ENCODE measurements around the gene LIPI. TPM values are rescaled to one million over a fixed set of nuclear protein-coding genes. Genes with fewer than 3 reads are reported as not detected.

Gene LIPI
- total RNA-seq, 4 donors from 2014 or later = not detected

Small RNAs within 50 kb of the gene (small RNA-seq; reads per million reads assigned to genes)
- gene RF01518 = 0 reads per million in 3 donors
- gene RNA5SP488 = 0 reads per million in 3 donors

Other genes with a start within 250 kb of the LIPI start
- 1 to 10 TPM in 1 of 4 donors, under 1 TPM in 3; 0.29 to 1.6 (median 0.62) TPM for gene RBM11, start 5.2 kb upstream of the LIPI start, total RNA-seq
- gene HSPA13, start 172.2 kb upstream of the LIPI start, total RNA-seq = 10 to 100 TPM; 14.4 to 18.7 (median 15.4) TPM

Measured in esophagus muscularis mucosa (tissue), 4 donors.